HG03521 (cell line): ENCODE results near the gene ATP1B4.

Source experiments
- ATAC-seq: cut with Tn5 transposase; IDR thresholded peaks from one replicate; pipeline ENCODE4 v1.9.1; 2021; ENCODE audit warnings: mild to moderate bottlenecking, moderate library complexity; ENCODE audit not compliant: unreplicated experiment

Gene ATP1B4

GRCh38 chrX:120372667-120373370, 10.9 kb downstream of the ATP1B4 start:
- ATAC-seq, result no peak

GRCh38 chrX:120377179-120377578, 15.3 kb downstream of the ATP1B4 start:
- no peak for ATAC-seq

- ATAC-seq, result no peak
These were observed 15.8 kb downstream of the ATP1B4 start for GRCh38 chrX:120377715-120378114.

- no peak for ATAC-seq
These were observed 16.7 kb downstream of the ATP1B4 start for GRCh38 chrX:120378570-120378969.

GRCh38 chrX:120379937-120380681, 18.2 kb downstream of the ATP1B4 start:
- no peak for ATAC-seq

GRCh38 chrX:120380699-120381098, 18.8 kb downstream of the ATP1B4 start:
- peak; percentile 67 for ATAC-seq

- ATAC-seq, result no peak
These were observed 39.4 kb downstream of the ATP1B4 start for GRCh38 chrX:120401301-120401700.

- ATAC-seq, result no peak
These were observed 40.5 kb downstream of the ATP1B4 start for GRCh38 chrX:120402369-120402768.

GRCh38 chrX:120406638-120407037, 44.7 kb downstream of the ATP1B4 start:
- no peak for ATAC-seq

- no peak for ATAC-seq
These were observed 46.3 kb downstream of the ATP1B4 start for GRCh38 chrX:120408168-120408567.

GRCh38 chrX:120419463-120419862, 57.6 kb downstream of the ATP1B4 start:
- ATAC-seq, result peak; percentile 74

GRCh38 chrX:120426599-120426998, 64.7 kb downstream of the ATP1B4 start:
- ATAC-seq, result no peak

GRCh38 chrX:120428309-120428708, 66.4 kb downstream of the ATP1B4 start:
- ATAC-seq, result no peak

- ATAC-seq, result no peak
These were observed 68.1 kb downstream of the ATP1B4 start for GRCh38 chrX:120429776-120430540.
